RWPE2 (cell line): ENCODE measurements around the gene URB1.

Source experiments
- ATAC-seq: fragments of 200-7000 bp; cut with Tn5 transposase; 3 replicates; pipeline ENCODE4 v1.9.1; 2021; ENCODE audit warnings: low read depth
- DNase-seq: peaks from one replicate; pipeline ENCODE4 v3.0.0-alpha.2; 2020; ENCODE audit warnings: low spot score
- H3K27ac ChIP-seq: fragments of 450-650 bp; 2 replicates; pipeline ENCODE4 v1.5.1; 2017; ENCODE audit warnings: mild to moderate bottlenecking; ENCODE audit not compliant: poor library complexity, severe bottlenecking
- H3K27me3 ChIP-seq: fragments of 250-450 bp; sonication (Bioruptor Pico); 2 replicates; pipeline ENCODE4 v1.5.1; 2021; ENCODE audit warnings: mild to moderate bottlenecking, moderate library complexity; ENCODE audit not compliant: insufficient read depth, poor library complexity, severe bottlenecking
- H3K36me3 ChIP-seq: fragments of 250-450 bp; sonication (Bioruptor Pico); 2 replicates; pipeline ENCODE4 v1.5.1; 2020; ENCODE audit warnings: low read depth, mild to moderate bottlenecking, moderate library complexity
- H3K4me1 ChIP-seq: fragments of 250-450 bp; sonication (Bioruptor Pico); 2 replicates; pipeline ENCODE4 v1.5.1; 2021; ENCODE audit warnings: mild to moderate bottlenecking, moderate library complexity; ENCODE audit not compliant: insufficient read depth, poor library complexity, severe bottlenecking
- H3K4me3 ChIP-seq: fragments of 250-450 bp; sonication (Bioruptor Pico); 2 replicates; pipeline ENCODE4 v1.5.1; 2021; ENCODE audit warnings: mild to moderate bottlenecking, moderate library complexity; ENCODE audit not compliant: severe bottlenecking
- H3K9me3 ChIP-seq: fragments of 250-450 bp; sonication (Bioruptor Pico); 2 replicates; pipeline ENCODE4 v1.5.1; 2021; ENCODE audit warnings: mild to moderate bottlenecking, moderate library complexity; ENCODE audit not compliant: severe bottlenecking
- CTCF ChIP-seq: fragments of 450-650 bp; IDR thresholded peaks from one replicate; pipeline ENCODE4 v1.5.1; 2017; ENCODE audit warnings: mild to moderate bottlenecking, moderate library complexity; ENCODE audit not compliant: poor library complexity, severe bottlenecking

The URB1 gene

DNA sequence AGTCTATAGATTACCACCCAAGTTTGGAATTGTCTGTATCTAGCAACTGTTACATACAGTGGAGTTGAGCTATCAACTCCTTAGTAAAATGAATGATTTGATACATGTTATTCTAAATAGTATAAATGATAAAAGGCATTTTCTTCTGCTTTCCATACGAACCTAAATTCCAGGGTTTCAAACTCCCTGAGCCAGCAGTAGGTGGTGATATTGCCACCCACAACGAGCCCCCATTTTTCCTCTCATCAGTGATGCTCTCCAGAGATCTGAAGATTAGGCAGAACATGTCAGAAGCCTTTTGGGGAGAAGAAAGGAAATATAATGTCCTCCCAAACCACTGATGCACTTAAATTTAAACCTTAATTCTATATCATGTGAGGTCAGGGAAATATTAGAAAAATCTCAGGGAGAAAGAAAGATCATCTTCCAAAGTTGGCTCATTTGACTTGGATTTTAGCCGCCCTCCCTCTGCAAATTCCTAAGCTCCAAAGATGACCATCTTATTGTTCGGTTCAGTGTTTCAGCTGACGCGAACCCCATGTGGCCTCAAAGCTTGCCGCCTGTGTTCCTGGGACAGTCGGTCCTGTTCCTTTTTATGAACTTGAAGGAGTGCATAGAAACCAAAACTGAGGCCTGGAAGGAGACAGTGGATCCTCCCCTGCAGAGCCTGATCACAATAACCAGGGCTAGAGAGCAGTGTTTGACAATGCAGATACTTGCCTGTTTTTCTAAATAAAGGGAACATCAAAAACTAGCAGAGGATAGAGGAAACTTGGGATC, 22.0 kb upstream of the URB1 start:
- Histone ChIP-seq H3K4me1 (peaks cover 8% of the 10 kb centered on the region), H3K36me3 (peaks cover 45% of the 10 kb centered on the region), H3K27me3 (no peaks in the 10 kb centered on the region), H3K27ac (peak overlapping the region; percentile 84), H3K4me3 (peak overlapping the region; percentile 57), H3K9me3 (no peaks in the 10 kb centered on the region)
- DNase-seq (no peak), ATAC-seq (no peak)
- TF ChIP-seq CTCF: peak; percentile 72

DNA sequence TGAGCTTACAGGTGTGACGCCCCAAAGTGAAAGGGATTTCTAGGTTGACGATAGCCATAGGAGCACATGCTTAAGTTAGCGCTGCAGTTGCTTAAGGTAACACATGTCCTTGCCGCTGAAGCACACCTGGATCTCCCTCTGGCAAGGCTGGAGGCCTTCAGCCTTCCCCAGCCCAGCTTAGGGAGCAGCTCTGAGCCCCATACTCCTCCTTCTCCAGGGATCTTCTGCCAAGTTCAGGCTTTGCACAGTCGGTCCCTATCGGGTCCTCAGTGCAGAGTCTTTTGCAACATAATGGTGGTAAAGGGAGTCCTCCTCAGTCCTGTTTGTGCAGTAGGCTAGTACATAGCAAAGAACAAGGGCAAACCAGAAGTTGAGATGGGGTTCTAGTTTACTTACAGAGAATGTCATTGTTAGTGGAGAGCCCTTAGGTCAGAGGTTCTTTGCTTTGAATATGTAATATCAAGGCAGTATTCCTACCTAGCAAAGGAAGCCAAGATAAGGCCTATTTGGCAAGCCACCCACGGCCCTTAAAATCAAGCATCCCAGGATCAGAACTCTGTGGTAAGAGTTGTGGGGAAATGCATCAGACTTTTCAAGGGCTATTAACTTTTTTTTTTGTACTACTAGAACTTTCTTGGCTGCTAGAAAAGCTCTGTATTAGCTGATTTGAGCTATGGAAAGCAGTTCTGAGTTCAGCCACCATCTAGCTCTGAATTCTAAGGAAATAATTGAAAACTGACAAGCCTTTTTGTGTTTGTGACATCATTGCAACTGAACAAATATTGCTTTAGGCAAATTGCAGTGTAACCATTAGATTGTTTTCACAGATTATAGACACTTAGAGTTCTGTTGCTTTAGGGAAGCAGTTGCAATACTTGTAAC, 21.1 kb upstream of the URB1 start:
- TF ChIP-seq CTCF: no peak
- ATAC-seq (peak; percentile 16), DNase-seq (no peak)
- Histone ChIP-seq H3K36me3 (peaks cover 41% of the 10 kb centered on the region), H3K27me3 (no peaks in the 10 kb centered on the region), H3K4me3 (peak overlapping the region; percentile 57), H3K9me3 (no peaks in the 10 kb centered on the region), H3K27ac (peak overlapping the region; percentile 84), H3K4me1 (peaks cover 8% of the 10 kb centered on the region)

DNA sequence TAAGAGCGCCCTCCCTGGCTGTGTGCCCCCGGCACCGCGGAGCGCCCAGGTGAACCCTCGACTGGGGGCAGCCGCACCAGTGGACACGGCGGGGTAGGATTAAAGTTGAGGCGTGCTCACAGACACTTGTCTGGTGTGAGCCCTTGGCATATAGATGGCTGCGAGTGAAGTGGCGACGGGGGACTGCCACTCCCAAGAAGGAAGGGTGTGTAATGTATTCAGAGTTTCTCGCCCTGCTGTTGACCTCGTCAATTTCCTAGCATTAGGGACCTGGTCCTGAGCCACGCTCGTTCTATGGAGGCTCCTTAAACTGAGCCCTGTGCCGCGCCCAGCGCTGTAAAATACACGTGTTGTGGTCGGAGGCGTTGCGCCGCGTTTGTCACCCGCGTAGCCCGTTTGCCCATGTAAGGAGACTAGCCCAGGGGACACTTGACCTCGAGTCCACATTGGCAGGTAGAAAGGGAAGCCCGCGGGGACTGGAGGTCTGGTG, 20.2 kb upstream of the URB1 start:
- ATAC-seq: no peak; the same call in none of the 3 replicates
- no peaks in the 10 kb centered on the region for H3K27me3 ChIP-seq
- H3K9me3 ChIP-seq: no peaks in the 10 kb centered on the region
- H3K4me3 ChIP-seq: peak overlapping the region; percentile 57
- H3K27ac ChIP-seq: peak overlapping the region; percentile 84
- no peak for DNase-seq
- H3K36me3 ChIP-seq: peaks cover 32% of the 10 kb centered on the region
- TF ChIP-seq CTCF: no peak
- peaks cover 8% of the 10 kb centered on the region for H3K4me1 ChIP-seq

GRCh38 chr21:32412162-32413014, 19.6 kb upstream of the URB1 start, which contains the start of gene EVA1C:
TSS of gene EVA1C (plus strand) at chr21:32412706. CDS start at chr21:32412854, 148 bp downstream.
- Histone ChIP-seq H3K9me3 (no peaks in the 10 kb centered on the region), H3K4me3 (peak within 1 kb of the TSS; percentile 57), H3K27ac (peak within 1 kb of the TSS; percentile 84), H3K4me1 (peaks cover 8% of the 10 kb centered on the region), H3K36me3 (peaks cover 25% of the 10 kb centered on the region), H3K27me3 (no peaks in the 10 kb centered on the region)
- ATAC-seq (peak; percentile 68), DNase-seq (no peak)
- TF ChIP-seq CTCF: peak; percentile 20
